Transverse colon (tissue), 3 donors: Measurements from ENCODE around the gene EBF3.

ENCODE experiments used
- CTCF ChIP-seq, 5 experiments: fragments of 200-600 bp in 3 of 5; fragments of 450-650 bp in 2 of 5; sonication (generic) in 3 of 5; IDR thresholded peaks; 1 replicate in 2 of 5; 2 replicates in 3 of 5; pipeline ENCODE4 v1.5.1; 2016 to 2017; ENCODE audit warnings: antibody characterized with exemption in 5 of 5, inconsistent platforms in 3 of 5, mild to moderate bottlenecking in 2 of 5, moderate library complexity in 1 of 5
- POLR2A ChIP-seq: fragments of 450-650 bp; IDR thresholded peaks from one replicate; pipeline ENCODE4 v1.6.1; 2016; ENCODE audit warnings: antibody characterized with exemption, mild to moderate bottlenecking, moderate library complexity

- TF ChIP-seq POLR2A (no peak), CTCF (IDR thresholded peaks at IDR 0.05) (no peak)
These were observed 17.2 kb downstream of the EBF3 start for GRCh38 chr10:129946859-129947258.
